Measurements from ENCODE around the gene CCNF.
"Not testable (repeated sequence)": the region's sequence is repeated elsewhere in the genome, so short reads cannot be mapped to it uniquely, and the experiment has no call there.

The CCNF gene

DNA sequence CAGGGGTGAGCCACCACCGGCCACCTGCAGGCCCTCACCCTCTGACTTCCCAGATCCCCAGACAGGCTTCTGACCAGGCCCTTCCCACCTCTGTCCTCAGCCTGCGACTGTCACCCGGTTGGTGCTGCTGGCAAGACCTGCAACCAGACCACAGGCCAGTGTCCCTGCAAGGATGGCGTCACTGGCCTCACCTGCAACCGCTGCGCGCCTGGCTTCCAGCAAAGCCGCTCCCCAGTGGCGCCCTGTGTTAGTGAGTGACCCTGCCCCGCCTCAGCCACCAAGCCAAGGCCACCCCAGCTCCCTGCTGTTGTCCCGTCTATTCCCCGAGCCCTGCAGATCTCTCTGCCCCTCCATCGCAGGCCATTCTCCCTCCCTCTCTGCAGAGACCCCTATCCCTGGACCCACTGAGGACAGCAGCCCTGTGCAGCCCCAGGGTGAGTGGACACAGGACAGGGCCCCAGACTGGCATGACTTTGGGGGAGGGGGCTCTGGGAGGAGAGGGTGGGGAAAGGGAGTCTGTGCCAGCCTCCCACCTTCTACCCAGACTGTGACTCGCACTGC, 43.7 kb downstream of the CCNF start:
- DNase-seq, result no peak

- no peak for DNase-seq
Observed at GRCh38 chr16:2473446-2473926, 44.2 kb downstream of the CCNF start.

DNA sequence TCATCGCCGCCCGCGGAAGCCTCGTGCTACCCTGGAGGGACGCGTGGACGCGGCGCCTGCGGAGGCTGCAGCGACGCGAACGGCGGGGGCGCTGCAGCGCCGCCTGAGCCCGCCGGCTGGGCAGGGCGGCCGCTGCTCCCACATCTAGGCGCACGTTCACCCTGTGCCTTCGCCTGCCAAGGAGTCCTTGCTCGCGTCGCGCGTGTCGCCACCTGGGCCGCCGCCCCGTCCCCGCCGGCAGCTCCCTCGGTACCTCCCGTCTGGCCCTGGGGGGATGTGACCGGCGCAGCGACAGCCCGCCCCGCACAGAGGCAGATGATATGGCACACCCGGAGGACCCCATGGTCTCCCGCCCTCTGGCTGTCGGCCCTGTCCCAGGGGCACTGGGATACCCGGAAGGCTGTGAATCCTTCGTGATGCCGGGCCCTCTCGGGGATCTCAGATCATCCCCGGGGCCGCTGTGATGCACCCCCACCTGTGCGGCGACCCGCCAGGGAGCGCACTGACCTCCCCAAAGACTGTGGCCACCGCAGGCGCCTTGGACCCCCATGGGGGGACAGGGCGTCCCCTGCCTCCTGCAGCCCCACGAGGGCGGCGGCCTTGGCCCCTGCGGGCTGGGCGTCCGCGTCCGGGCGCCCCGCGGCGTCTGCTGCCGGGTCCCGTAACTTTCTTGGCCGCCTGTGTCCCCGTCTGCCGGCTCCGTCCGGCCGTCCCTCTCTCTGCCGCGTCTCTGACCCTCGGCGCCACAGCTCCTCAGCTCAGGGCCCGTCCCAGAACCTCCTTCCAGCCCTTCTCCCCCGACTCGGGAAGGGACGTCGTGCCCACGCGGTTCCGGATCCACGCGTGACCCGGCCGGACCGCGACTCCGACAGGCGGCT, 45.0 kb downstream of the CCNF start:
- peak in 8 of 14 donors; percentile 13 to 57 (median 36) for DNase-seq

GRCh38 chr16:2474877-2475412, 45.7 kb downstream of the CCNF start, which contains the start of gene TBC1D24:
TBC1D24 (plus strand) TSS chr16:2475127; CDS start chr16:2496149, 21,022 bp downstream.
- DNase-seq, result peak in 12 of 14 donors; percentile 65 to 93 (median 77)

DNA sequence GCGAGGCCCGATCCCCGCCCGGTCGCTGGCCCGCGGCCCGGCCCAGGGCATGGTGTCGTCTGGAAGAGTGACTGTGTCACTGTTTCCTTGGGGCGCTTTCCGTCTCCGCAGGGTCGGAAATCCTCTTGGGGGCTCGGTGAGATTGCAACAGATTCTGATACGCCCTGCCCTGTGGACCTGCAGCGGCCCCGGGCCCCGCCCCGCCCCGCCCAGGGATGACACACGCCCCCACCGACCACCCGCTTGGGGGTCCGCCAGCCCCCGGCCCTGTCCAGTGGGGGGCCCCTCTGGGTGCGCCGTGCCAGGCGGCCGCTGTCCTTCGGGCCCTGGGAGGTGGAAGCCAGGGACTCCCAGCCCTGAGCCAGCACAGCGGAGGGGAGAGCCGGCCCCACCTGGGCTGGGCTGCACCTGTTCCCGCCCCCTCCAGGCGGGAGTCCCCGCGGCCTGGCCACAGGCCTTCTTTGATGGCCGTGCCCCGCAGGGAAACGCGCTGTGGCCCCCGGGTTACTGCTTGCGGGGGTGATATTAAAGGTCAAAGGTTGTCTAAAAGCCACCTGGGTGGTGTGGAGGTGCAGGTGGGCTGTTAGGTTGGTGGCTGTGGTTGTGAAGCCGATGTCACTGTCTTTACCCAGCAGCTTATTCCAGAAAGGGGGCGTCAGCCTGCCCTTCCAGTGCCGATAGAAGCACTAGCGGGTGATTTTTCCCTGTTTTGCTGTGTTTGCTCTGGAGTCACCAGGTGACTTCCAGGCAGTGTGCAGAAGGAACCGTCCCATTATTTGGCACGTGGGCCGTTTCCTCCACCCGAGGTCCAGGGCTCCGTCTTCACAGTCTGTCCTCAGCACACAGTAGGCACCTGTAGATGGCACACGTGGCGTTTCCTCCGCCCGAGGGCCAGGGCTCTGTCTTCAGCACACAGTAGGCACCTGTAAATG, 46.4 kb downstream of the CCNF start:
- DNase-seq, result no peak

DNA sequence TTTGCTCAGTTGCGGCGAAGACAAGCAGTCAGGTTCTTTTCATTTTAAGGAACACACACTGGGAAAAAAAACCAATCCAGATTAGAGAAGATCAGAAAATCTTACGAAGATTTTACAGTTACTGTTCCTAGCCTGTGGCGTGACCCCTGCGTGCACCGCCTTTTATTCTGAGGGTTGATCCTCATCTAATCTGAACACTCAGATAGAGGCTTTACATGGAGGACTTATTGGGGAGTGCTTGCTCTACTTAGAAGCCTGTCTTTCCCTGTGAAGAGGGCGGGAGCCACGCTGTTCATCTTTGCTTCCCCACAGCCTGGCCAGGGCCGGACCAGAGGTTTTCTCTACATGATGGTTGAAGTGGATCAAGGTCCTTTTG, 47.1 kb downstream of the CCNF start:
- DNase-seq, result no peak

- no peak for DNase-seq
Observed at GRCh38 chr16:2476741-2477140, 47.5 kb downstream of the CCNF start.

DNA sequence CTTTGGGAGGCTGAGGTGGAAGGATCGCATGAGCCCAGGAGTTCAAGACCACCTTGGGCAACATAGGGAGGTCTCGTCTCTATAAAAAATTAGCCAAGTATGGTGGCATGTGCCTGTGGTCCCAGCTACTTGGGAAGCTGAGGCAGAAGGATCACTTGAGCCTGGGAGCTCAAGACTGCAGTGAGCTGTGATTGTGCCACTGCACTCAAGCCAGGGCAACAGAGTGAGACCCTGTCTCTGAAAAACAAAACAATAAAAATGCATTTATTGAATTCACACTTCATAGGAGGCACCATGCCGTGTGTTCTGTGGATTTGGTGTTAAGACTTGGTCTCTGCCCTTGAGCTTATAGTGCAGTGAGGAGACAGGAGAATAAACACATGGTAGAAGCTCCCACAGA, 48.1 kb downstream of the CCNF start:
- DNase-seq, result no peak

DNA sequence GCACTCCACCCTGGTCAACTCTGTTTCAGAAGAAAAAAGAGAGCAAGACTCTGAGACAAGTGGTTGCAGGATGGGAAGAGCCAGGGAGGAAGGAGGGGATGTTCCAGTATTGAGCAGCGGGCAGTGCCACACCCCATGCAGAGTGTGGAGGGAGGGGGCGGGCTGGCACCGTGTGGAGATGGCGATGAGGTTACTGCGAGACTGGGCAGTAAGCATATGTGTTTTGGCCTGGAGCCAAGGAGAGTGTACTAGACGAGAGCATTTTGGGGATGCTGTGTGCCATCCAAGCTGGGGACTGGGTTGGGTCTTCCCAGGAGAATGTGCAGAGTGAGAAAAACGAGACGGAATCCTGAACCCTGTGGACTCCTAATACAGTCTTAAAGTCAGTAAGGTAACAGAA, 49.0 kb downstream of the CCNF start:
- no peak for DNase-seq

DNA sequence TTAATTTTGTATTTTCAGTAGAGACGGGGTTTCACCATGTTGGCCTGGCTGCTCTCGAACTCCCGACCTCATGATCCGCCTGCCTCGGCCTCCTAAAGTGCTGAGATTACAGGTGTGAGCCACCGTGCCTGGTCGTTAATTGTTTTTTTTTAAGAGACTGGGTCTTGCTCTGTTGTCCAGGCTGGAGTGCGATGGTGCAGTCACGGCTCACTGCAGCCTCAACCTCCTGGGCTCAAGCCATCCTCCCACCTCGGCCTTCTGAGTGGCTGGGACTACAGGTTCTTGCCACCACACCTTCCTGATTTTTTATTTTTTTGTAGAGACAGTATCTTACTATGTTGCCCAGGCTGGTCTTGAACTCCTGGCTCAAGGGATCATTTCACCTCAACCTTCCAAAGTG, 50.7 kb downstream of the CCNF start:
- not testable (repeated sequence) for DNase-seq

DNA sequence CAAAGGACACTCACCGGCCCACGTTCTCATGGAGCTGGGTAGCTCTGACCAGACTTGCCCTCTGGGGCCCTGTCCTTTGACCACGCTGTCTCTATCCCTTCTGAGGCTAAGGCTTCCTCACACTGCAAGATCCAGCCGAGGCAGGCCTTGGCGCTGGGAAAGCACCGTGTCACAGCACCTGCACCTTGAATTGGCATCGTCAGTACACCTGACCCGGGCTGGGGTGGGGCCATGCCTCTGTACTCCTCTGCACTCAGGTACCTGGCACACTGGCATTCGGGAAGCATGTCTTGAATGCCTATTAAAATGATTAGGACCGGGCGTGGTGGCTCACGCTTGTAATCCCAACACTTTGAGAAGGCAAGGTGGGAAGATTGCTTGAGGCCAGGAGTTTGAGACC, 51.7 kb downstream of the CCNF start:
- DNase-seq, result no peak

GRCh38 chr16:2481676-2482075, 52.4 kb downstream of the CCNF start:
- peak in 1 of 14 donors; percentile 27 for DNase-seq

DNA sequence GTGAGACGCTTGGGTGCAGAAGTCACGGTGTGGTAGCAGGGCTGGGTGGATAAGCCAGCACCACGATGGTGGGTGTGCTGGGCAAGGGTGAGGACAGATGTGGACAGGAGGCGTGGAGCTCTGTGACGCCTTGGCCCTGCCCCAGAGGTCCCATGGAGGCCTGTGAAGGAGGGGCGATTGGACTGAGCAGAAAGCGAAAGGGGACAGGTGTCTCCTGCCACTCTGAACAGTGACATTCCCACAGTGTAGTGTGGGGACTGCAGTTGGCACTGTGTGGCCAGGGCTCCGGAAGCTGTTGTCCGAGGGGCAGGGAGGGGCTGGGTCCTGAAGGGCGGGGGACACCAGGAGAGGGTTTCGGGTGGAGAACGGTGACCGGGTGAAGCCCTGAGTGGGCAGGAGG, 53.0 kb downstream of the CCNF start:
- DNase-seq, result no peak

DNA sequence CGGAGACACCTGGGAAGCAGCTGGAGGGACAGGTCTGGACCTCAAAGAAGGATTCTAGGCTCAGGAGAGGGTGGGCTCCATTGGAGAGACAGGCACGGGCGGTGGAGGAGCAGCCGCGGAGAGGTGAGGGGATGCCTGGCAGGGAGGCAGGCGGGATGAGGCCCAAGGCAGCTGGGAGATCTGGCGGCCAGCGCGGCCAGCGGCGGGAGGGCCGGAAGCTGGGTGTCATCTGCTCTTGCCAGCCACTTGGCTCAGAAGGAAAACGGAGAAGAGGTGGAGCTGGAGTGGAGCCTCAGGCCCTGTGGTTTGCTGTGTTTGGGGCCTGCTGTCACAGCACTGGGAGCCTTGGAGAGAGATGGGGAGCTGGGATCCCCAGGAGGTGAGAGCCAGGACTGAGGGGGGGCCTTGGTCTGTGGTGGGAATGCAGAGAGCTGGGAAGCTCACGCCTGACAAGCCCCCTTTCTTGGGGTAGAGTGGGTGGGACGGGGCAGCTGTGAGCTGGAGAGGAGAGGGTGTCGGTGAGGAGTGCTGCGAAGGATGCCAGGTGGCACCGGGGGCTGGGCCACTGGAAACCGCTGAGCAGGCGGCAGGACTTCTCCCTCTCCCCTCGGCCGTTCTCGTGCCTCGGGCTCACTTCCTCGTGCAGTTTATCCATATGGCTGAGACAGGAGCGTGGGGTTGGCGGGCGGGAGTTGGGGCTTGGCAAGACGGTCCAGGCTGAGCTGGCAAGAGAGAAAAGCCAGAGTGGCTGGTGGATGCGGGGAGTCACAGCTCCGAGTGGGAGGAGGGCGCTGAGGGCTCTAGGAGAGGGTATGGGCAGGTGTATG, 53.7 kb downstream of the CCNF start:
- DNase-seq, result peak in 11 of 14 donors; percentile 35 to 73 (median 55)

GRCh38 chr16:2483939-2484897, 55.0 kb downstream of the CCNF start:
- DNase-seq, result no peak

GRCh38 chr16:2484898-2485508, 55.8 kb downstream of the CCNF start:
- DNase-seq, result no peak

- peak in 1 of 14 donors; percentile 64 for DNase-seq
Observed at GRCh38 chr16:2485811-2486507, 56.7 kb downstream of the CCNF start.

GRCh38 chr16:2486645-2487516, 57.6 kb downstream of the CCNF start:
- DNase-seq, result peak in 7 of 14 donors; percentile 15 to 73 (median 29)

Data from C1 segment of cervical spinal cord (tissue), 14 donors.